Spleen (tissue), 11 donors: ENCODE measurements around the gene TRMT112. TPM values are rescaled to one million over a fixed set of nuclear protein-coding genes. Genes with fewer than 3 reads are reported as not detected.
A peak's percentile ranks its signal among the peaks of the same experiment; 100 is the strongest.
"Not testable (repeated sequence)": the region's sequence is repeated elsewhere in the genome, so short reads cannot be mapped to it uniquely, and the experiment has no call there.

Source experiments
- DNase-seq: peaks from one replicate; pipeline ENCODE4 v3.0.0-alpha.2; 2020
- H3K27ac ChIP-seq, 8 donors: fragments of 200-600 bp; sonication (generic) in 7 of 8; 1 replicate in 4 of 8; 2 replicates in 4 of 8; pipeline versions ENCODE4 v1.5.0 to v1.8.0; 2016 to 2021; ENCODE audit warnings: inconsistent platforms in 4 of 8, mild to moderate bottlenecking in 4 of 8, moderate library complexity in 1 of 8
- H3K27me3 ChIP-seq, 7 donors: fragments of 200-600 bp; sonication (generic) in 6 of 7; replicated peaks in 1 of 7; 1 replicate in 4 of 7; 2 replicates in 3 of 7; pipeline versions ENCODE4 v1.5.0 to v1.8.0; 2016 to 2021; ENCODE audit warnings: inconsistent platforms in 3 of 7, mild to moderate bottlenecking in 1 of 7
- H3K36me3 ChIP-seq, 6 donors: fragments of 200-600 bp; sonication (generic) in 5 of 6; 1 replicate in 4 of 6; 2 replicates in 2 of 6; pipeline versions ENCODE4 v1.5.0 to v1.8.0; 2016 to 2021; ENCODE audit warnings: inconsistent platforms in 2 of 6
- H3K4me1 ChIP-seq, 6 donors: fragments of 200-600 bp; sonication (generic) in 5 of 6; 1 replicate in 3 of 6; 2 replicates in 3 of 6; pipeline versions ENCODE4 v1.5.0 to v1.8.0; 2016 to 2021; ENCODE audit warnings: inconsistent platforms in 3 of 6
- H3K4me3 ChIP-seq, 8 donors: fragments of 200-600 bp; sonication (generic) in 7 of 8; 1 replicate in 4 of 8; 2 replicates in 4 of 8; pipeline versions ENCODE4 v1.5.0 to v1.8.0; 2016 to 2021; ENCODE audit warnings: inconsistent platforms in 4 of 8, mild to moderate bottlenecking in 4 of 8, moderate library complexity in 2 of 8
- H3K9me3 ChIP-seq, 8 donors: fragments of 200-600 bp; sonication (generic) in 7 of 8; 1 replicate in 4 of 8; 2 replicates in 4 of 8; pipeline versions ENCODE4 v1.5.0 to v1.8.0; 2016 to 2021; ENCODE audit warnings: inconsistent platforms in 4 of 8
- POLR2A ChIP-seq, 3 donors: fragments of 450-650 bp; IDR thresholded peaks; one replicate each; pipeline ENCODE4 v1.5.1; 2017; ENCODE audit warnings: antibody characterized with exemption in 3 of 3, mild to moderate bottlenecking in 1 of 3
- POLR2AphosphoS5 ChIP-seq, 3 donors: sonication (generic); formaldehyde crosslinking; IDR thresholded peaks; one replicate each; pipeline ENCODE4 v1.5.1; 2017; ENCODE audit warnings: antibody characterized with exemption in 3 of 3
- WGBS, 5 donors: extraction: QIAGEN DNeasy Blood & Tissue Kit in 3 of 5; methylation state at CpG; one replicate each; pipeline versions ENCODE4 v1.1.5 to v1.1.7; 2013 to 2018; 5-methylcytosine and 5-hydroxymethylcytosine counted together
- intact Hi-C: fragments of 100-400 bp; cut with DNase I; formaldehyde crosslinking; loops from one replicate; pipeline ENCODE4 v1.15.0; 2023; ENCODE audit warnings: low total_unique reads
- polyA plus RNA-seq, 3 donors: library from polyadenylated mRNA; stranded (reverse); fragments of 200-250 nt; gene quantifications; one replicate each; pipeline ENCODE4 v1.2.1, GENCODE V29; 2013
- total RNA-seq, 7 donors: library from RNA; depleted of rRNA in 3 of 7; stranded (reverse); fragments of >200 nt in 3 of 7; fragmentation: NEBNext Ultra II Directional in 4 of 7; extraction: Animal tissue kit (Norgen Biotek cat#: 25700) in 4 of 7; gene quantifications; one replicate each; pipeline versions ENCODE4 v1.1.0 to v1.2.1, GENCODE V29; 2016 to 2021
- TF ChIP-seq, protein P1 (sequence below), 11 experiments: fragments of 200-600 bp in 7 of 11; fragments of 450-650 bp in 4 of 11; sonication (generic) in 4 of 11; IDR thresholded peaks in 8 of 11; conservative IDR thresholded peaks in 3 of 11; 1 replicate in 7 of 11; 2 replicates in 4 of 11; pipeline versions ENCODE4 v1.4.0 to v1.8.0; 2016 to 2021; ENCODE audit warnings: antibody characterized with exemption in 11 of 11, inconsistent platforms in 4 of 11, mild to moderate bottlenecking in 1 of 11
- donor health status: healthy with polysubstance abuse.
- donor health status: DM: no; HTN: no; CAD: no; lungs with moderate emphysema.
- donor health status: DM: no; HTN: no; CAD: no.
- donor health status: Bipolar disorder and iron deficiency.
- donor health status: healthy.
- donor health status: DM: no; HTN: no; CAD: no.
- donor health status: DM: yes; HTN: yes; CAD: no.

TRMT112 gene
- total and polyA plus RNA-seq, 10 donors, result 138 to 431 (median 267) TPM

GRCh38 chr11:64312947-64313346, 4.4 kb downstream of the TRMT112 start:
- peak overlapping the region in 3 of 8 donors; percentile 67 to 95 (median 81) for H3K27ac ChIP-seq

DNA sequence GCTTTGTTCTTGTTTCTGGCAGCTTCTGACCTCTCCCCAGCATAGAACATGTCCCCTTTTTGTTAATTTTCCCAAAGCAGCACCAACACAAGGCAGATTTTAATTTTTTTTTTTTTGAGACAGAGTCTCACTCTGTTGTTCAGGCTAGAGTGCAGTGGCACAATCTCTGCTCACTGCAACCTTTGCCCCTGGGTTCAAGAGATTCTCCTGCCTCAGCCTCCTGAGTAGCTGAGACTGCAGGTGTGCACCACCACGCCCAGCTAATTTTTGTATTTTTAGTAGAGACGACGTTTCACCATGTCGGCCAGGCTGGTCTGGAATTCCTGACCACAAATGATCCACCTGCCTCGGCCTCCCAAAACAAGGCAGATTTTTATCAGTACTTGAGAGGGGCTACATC, 9.6 kb downstream of the TRMT112 start:
- Histone ChIP-seq H3K4me1 (peaks cover 17 to 66% (median 24%) of the 10 kb centered on the region in 6 donors), H3K36me3 (peaks cover 0 to 56% (median 0%) of the 10 kb centered on the region in 6 donors), H3K27ac (peak overlapping the region in 1 of 8 donors; percentile 98)
- H3K9me3 ChIP-seq, intact Hi-C loops, H3K27me3 ChIP-seq, DNase-seq, H3K4me3 ChIP-seq: not testable (repeated sequence)
- 92 to 96% (median 92%) methylated on average over 5 of the region's 5 CpGs for WGBS, 5 donors

More at GRCh38 chr11:64312947-64313346, 4.4 kb downstream of the TRMT112 start:
- no peak overlapping the region for H3K4me3 ChIP-seq
- no peaks in the 10 kb centered on the region for H3K27me3 ChIP-seq
- H3K4me1 ChIP-seq, result peaks cover 0 to 64% (median 21%) of the 10 kb centered on the region in 6 donors
- 89 to 96% (median 91%) methylated on average over 10 of the region's 10 CpGs for WGBS, 5 donors
- no peaks in the 10 kb centered on the region for H3K9me3 ChIP-seq
- no peak for TF ChIP-seq POLR2AphosphoS5 (IDR thresholded peaks at IDR 0.05)
- TF ChIP-seq POLR2A (IDR thresholded peaks at IDR 0.05), result no peak
- TF ChIP-seq, protein P1, sequence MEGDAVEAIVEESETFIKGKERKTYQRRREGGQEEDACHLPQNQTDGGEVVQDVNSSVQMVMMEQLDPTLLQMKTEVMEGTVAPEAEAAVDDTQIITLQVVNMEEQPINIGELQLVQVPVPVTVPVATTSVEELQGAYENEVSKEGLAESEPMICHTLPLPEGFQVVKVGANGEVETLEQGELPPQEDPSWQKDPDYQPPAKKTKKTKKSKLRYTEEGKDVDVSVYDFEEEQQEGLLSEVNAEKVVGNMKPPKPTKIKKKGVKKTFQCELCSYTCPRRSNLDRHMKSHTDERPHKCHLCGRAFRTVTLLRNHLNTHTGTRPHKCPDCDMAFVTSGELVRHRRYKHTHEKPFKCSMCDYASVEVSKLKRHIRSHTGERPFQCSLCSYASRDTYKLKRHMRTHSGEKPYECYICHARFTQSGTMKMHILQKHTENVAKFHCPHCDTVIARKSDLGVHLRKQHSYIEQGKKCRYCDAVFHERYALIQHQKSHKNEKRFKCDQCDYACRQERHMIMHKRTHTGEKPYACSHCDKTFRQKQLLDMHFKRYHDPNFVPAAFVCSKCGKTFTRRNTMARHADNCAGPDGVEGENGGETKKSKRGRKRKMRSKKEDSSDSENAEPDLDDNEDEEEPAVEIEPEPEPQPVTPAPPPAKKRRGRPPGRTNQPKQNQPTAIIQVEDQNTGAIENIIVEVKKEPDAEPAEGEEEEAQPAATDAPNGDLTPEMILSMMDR (IDR thresholded peaks at IDR 0.05 in 8 of 11, conservative IDR thresholded peaks at IDR 0.05 in 3 of 11), result no peak
- peaks cover 0 to 82% (median 26%) of the 10 kb centered on the region in 6 donors for H3K36me3 ChIP-seq
- no peak for DNase-seq
- intact Hi-C loops, result no loop called here

DNA sequence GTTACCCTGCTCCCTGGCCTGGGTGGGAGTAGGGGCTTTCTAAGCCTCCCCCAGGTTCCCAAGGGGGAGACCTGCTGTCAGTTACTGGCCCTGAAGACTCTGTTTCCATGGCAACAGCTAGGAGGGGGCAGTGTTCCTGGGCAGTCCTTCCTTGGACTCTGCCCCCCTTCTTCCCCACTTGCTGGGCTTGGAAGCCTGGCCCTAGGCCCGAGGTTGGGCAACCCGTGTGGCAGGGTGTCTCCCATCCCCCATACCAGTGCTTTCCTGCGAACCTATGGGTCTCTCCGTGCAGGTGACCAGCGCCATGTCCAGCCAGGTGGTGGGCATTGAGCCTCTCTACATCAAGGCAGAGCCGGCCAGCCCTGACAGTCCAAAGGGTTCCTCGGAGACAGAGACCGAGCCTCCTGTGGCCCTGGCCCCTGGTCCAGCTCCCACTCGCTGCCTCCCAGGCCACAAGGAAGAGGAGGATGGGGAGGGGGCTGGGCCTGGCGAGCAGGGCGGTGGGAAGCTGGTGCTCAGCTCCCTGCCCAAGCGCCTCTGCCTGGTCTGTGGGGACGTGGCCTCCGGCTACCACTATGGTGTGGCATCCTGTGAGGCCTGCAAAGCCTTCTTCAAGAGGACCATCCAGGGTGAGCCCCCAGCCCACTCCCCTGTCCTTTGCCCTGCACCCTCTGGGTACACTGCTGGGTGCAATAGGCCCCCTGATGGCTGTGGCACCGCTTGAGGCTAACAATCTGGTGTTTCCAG, 10.3 kb downstream of the TRMT112 start:
- peaks cover 0 to 48% (median 0%) of the 10 kb centered on the region in 6 donors for H3K36me3 ChIP-seq
- WGBS, 5 donors, result 70 to 85% (median 79%) methylated on average over 11 to 15 of the region's 15 CpGs
- H3K27me3 ChIP-seq, result peaks cover 0 to 5% (median 0%) of the 10 kb centered on the region in 7 donors
- peak; percentile 87 for DNase-seq
- peak overlapping the region in 7 of 8 donors; percentile 70 to 91 (median 79) for H3K4me3 ChIP-seq
- H3K9me3 ChIP-seq, result no peaks in the 10 kb centered on the region
- intact Hi-C loops, result no loop called here
- peaks cover 17 to 58% (median 24%) of the 10 kb centered on the region in 6 donors for H3K4me1 ChIP-seq
- peak overlapping the region in 7 of 8 donors; percentile 81 to 98 (median 95) for H3K27ac ChIP-seq
- TF ChIP-seq, protein P1 (IDR thresholded peaks at IDR 0.05 in 8 of 11, conservative IDR thresholded peaks at IDR 0.05 in 3 of 11), result no peak
- no peak for TF ChIP-seq POLR2A (IDR thresholded peaks at IDR 0.05)
- TF ChIP-seq POLR2AphosphoS5 (IDR thresholded peaks at IDR 0.05), result no peak

DNA sequence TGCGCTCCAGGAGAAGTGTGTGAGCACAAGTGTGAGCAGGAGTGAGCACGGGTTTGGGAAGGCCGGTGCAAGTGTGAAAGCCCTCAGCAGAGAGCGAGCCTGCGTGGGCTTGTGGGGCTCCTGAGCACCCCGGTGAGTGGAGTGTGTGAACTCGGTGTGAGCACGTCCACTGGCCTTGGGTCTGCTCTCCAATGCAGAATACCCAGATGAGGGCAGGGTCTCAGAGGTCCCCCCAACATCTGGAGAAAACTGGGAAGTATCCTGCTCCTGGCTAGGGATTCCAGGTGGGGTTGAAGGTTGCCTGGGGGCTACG, 10.8 kb downstream of the TRMT112 start:
- Histone ChIP-seq H3K36me3 (peaks cover 0 to 45% (median 0%) of the 10 kb centered on the region in 6 donors), H3K4me1 (peaks cover 17 to 63% (median 24%) of the 10 kb centered on the region in 6 donors), H3K27me3 (peaks cover 0 to 11% (median 4%) of the 10 kb centered on the region in 7 donors), H3K9me3 (no peaks in the 10 kb centered on the region), H3K4me3 (peak overlapping the region; percentile 70 to 91 (median 80)), H3K27ac (peak overlapping the region; percentile 81 to 98 (median 94))
- no peak for DNase-seq
- TF ChIP-seq POLR2AphosphoS5 (IDR thresholded peaks at IDR 0.05) (no peak), POLR2A (IDR thresholded peaks at IDR 0.05) (no peak)
- TF ChIP-seq, protein P1 (IDR thresholded peaks at IDR 0.05 in 8 of 11, conservative IDR thresholded peaks at IDR 0.05 in 3 of 11), result no peak
- intact Hi-C loops, result no loop called here
- WGBS, 5 donors, result 9 to 26% (median 23%) methylated on average over 7 to 9 of the region's 9 CpGs
